Measurements from ENCODE around the gene P4HA1.

P4HA1 gene

GRCh38 chr10:73093922-73094850, 2.5 kb downstream of the P4HA1 start:
- no peak for DNase-seq

- no peak for DNase-seq
Measured at GRCh38 chr10:73092830-73093229, 3.8 kb downstream of the P4HA1 start.

- no peak for DNase-seq
Measured at GRCh38 chr10:73088304-73088703, 8.4 kb downstream of the P4HA1 start.

- DNase-seq: no peak
Measured at GRCh38 chr10:73086816-73087215, 9.8 kb downstream of the P4HA1 start.

- DNase-seq: no peak
Measured at GRCh38 chr10:73084209-73084608, 12.5 kb downstream of the P4HA1 start.

GRCh38 chr10:73083221-73083620, 13.4 kb downstream of the P4HA1 start:
- no peak for DNase-seq

GRCh38 chr10:73079779-73080541, 16.7 kb downstream of the P4HA1 start:
- no peak for DNase-seq

- no peak for DNase-seq
Measured at GRCh38 chr10:73076360-73077183, 20.1 kb downstream of the P4HA1 start.

- DNase-seq: no peak
Measured at GRCh38 chr10:73075829-73076228, 20.8 kb downstream of the P4HA1 start.

- no peak for DNase-seq
Measured at GRCh38 chr10:73073627-73074026, 23.0 kb downstream of the P4HA1 start.

- no peak for DNase-seq
Measured at GRCh38 chr10:73065441-73065840, 31.2 kb downstream of the P4HA1 start.

GRCh38 chr10:73061743-73062142, 34.9 kb downstream of the P4HA1 start:
- no peak for DNase-seq

- DNase-seq: no peak
Measured at GRCh38 chr10:73060738-73061635, 35.7 kb downstream of the P4HA1 start.

GRCh38 chr10:73060173-73060572, 36.5 kb downstream of the P4HA1 start:
- DNase-seq: no peak

GRCh38 chr10:73058057-73058591, 38.5 kb downstream of the P4HA1 start:
- DNase-seq: no peak

- no peak for DNase-seq
Measured at GRCh38 chr10:73054286-73054685, 42.4 kb downstream of the P4HA1 start.

- DNase-seq: no peak
Measured at GRCh38 chr10:73053275-73053674, 43.4 kb downstream of the P4HA1 start.

- no peak for DNase-seq
Measured at GRCh38 chr10:73044378-73045285, 52.0 kb downstream of the P4HA1 start.

- DNase-seq: no peak
Measured at GRCh38 chr10:73043766-73044377, 52.8 kb downstream of the P4HA1 start.

- no peak for DNase-seq
Measured at GRCh38 chr10:73043319-73043718, 53.3 kb downstream of the P4HA1 start.
